Stimulated activated CD8-positive, alpha-beta memory T cell treated with anti-CD3 and anti-CD28 coated beads, Interleukin-15, amount 100 ng/mL, for 24 hours (primary cell): Measurements from ENCODE around the gene NPIPB4.
"Not testable (repeated sequence)": the region's sequence is repeated elsewhere in the genome, so short reads cannot be mapped to it uniquely, and the experiment has no call there.

ENCODE experiments used
- DNase-seq: peaks from one replicate; pipeline ENCODE4 v3.0.0-alpha.2; 2020; ENCODE audit warnings: low read depth

Gene NPIPB4

DNA sequence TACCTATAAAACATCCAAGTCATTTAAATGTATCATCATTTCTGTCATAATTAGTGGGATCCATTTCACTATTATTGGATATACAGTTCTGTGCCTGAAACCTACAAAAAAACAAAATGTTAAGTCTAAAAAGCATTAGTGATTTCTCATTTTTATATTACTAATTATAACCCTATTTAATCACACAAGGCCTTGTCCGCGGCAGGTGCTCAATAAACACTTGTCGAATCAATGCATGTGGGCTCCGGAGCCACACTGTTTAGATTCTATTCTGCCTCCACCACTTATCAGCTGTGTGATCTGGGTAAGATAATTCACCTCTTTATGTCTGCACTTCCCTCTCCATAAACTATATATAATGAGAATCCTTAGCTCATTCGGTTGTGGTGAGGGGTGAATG lies at the start of gene NPIPB4:
NPIPB4 (minus strand) TSS at position 101 of the 400 bp plus-strand sequence. CDS start 378 bp downstream, outside the sequence.
- not testable (repeated sequence) for DNase-seq

DNA sequence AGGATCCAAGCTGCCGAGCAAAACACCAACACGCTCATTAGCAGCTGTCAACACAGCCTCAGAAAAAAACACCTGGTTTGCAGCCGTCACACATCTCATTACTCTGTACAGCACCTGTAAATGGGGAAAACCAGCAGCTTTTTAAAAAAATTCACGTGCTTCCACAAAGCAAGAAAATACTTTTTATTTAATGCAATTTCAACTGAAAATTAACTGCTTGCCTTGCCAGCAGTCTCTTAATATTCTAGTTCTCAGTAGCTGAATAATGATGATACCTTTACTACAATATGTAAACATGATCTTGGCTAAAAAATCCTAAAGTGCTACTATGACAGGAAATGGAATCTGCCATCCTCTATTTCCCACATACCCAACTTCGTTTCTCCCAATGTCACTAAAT lies 41.4 kb upstream of the NPIPB4 start:
- DNase-seq, result not testable (repeated sequence)

- DNase-seq, result not testable (repeated sequence)
These were observed 24.4 kb upstream of the NPIPB4 start for GRCh38 chr16:21881988-21882387.

DNA sequence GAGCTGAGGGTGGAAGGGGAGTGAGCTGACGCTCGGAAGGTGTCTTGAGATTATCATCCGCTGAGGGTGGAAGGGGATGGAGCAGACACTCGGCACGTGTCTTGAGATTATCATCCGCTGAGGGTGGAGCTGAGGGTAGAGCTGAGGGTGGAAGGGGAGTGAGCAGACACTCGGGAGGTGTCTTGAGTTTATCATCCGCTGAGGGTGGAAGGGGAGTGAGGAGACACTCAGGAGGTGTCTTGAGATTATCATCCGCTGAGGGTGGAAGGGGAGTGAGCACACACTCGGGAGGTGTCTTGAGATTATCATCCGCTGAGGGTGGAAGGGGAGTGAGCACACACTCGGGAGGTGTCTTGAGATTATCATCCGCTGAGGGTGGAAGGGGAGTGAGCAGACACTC lies 20.4 kb downstream of the NPIPB4 start:
- DNase-seq, result not testable (repeated sequence)

- not testable (repeated sequence) for DNase-seq
These were observed 21.2 kb downstream of the NPIPB4 start for GRCh38 chr16:21836334-21836733.

GRCh38 chr16:21835747-21836146 lies 21.8 kb downstream of the NPIPB4 start:
- not testable (repeated sequence) for DNase-seq

DNA sequence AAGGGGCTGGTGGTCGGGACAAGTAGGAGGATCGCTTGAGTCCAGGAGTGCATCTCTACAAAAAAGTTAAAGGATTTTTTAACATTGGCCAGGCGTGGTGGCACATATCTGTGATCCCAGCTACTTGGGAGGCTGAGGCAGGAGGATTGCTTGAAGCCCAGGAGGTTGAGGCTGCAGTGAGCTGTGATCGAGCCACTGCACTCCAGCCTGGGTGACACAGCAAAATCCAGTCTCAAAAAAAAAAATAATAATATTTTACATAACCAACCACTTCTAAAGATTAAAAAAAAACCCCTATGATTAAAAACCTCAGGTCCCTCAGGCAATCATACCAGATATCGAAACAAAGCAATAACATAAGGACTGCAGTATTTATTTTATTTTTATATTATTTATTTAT lies 23.3 kb downstream of the NPIPB4 start:
- not testable (repeated sequence) for DNase-seq

DNA sequence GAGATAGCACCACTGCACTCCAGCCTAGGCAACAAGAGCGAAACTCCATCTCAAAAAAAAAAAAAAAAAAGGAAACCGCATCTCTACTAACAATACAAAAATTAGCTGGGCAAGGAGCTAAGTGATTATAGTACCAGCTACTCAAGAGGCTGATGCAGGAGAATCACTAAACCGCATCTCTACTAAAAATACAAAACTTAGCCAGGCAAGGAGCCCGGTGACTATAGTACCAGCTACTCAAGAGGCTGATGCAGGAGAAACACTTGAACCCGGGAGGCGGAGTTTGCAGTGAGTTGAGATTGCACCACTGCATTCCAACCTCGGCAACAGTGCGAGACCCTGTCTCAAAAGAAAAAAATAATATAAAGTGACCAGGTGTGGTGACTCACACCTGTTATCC lies 27.6 kb downstream of the NPIPB4 start:
- DNase-seq, result not testable (repeated sequence)

- DNase-seq, result not testable (repeated sequence)
These were observed 31.4 kb downstream of the NPIPB4 start for GRCh38 chr16:21826067-21826706.

DNA sequence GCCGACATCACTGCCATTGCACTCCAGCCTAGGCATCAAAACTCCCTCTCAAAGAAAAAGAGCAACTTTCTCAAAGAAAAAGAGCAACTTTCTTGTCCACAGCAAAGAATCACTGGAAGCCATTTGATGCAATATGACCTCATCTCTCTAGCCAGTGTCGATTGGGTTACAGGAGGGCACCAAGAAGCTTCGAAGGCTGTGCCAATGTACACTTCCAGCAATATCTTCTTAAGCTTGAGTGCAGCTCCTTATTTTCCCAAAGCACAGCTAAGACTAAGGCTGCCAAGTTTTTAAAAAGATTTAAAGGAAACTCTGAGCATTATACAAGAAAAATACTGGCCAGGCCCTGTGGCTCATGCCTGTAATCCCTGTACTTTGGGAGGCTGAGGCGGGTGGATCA lies 32.0 kb downstream of the NPIPB4 start:
- not testable (repeated sequence) for DNase-seq

DNA sequence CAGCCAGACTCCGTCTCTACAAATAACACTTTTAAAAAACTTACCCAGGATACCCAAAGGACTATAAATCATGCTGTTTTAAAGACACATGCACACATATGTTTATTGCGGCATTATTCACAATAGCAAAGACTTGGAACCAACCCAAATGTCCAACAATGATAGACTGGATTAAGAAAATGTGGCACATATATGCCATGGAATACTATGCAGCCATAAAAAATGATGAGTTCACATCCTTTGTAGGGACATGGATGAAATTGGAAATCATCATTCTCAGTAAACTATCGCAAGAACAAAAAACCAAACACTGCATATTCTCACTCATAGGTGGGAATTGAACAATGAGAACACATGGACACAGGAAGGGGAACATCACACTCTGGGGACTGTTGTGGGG lies 34.3 kb downstream of the NPIPB4 start:
- not testable (repeated sequence) for DNase-seq

DNA sequence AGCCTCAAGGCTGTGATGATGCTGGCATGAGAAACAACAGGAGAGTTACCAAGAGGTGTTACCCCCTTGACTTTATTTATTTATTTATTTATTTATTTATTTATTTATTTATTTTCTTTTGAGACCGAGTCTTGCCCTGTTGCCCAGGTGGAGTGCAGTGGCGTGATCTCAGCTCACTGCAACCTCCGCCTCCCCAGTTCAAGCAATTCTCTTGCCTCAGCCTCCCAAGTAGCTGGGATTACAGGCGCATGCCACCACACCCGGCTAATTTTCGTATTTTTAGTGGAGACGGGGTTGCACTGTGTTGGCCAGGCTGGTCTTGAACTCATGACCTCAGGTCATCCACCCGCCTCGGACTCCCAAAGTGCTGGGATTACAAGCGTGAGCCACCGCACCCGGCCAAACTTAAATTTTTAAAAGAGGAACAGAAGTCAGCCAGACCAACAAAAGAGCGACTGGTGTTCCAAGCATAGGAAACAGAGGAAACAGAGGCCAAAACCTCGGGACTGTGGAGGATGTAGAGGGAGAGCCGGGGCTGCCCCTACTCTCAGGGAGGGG lies 36.6 kb downstream of the NPIPB4 start:
- not testable (repeated sequence) for DNase-seq

DNA sequence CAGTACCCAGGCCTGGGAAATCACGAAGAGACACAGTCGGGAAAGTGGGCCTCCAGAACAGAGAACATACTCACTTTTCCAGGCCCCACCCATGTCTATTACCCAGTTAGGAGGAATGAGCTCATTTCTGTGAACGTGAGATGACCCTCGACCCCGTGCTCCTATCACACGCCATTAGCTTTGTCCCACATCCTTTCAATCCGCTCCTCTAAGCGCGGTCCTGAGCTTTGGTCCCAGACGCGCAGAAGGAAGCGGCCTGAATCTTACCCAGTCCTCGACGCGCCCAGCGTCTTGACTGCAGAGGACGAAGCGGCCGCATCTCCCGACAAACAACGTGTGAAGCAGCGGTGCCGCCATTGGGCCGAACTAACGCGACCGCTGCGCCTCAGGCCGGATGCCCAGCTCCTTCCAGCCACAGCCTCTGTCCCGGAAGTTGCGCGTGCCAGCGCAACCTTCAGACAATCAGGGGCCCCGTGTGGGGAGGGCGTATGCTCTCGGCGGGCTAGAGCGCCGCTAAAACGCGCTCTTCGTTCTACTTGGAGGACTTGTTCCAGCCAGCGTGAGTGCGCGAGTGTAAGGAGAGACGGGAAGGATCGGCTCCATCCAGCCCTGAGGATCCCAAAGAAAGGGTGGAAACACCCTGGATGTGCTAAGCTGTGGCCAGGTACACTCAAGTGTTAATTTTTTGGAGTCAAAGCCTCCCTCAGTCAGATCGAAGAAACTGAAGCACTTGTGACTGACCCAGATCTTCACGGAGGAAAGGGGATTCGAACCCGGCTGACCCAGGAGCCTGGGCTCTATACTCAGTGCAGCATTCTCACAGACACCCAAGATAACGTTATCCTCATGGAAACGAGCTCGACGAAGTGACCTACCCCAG lies 37.3 kb downstream of the NPIPB4 start:
- DNase-seq, result peak; percentile 45

- not testable (repeated sequence) for DNase-seq
These were observed 37.9 kb downstream of the NPIPB4 start for GRCh38 chr16:21819617-21820016.

- DNase-seq, result not testable (repeated sequence)
These were observed 40.5 kb downstream of the NPIPB4 start for GRCh38 chr16:21817012-21817411.

DNA sequence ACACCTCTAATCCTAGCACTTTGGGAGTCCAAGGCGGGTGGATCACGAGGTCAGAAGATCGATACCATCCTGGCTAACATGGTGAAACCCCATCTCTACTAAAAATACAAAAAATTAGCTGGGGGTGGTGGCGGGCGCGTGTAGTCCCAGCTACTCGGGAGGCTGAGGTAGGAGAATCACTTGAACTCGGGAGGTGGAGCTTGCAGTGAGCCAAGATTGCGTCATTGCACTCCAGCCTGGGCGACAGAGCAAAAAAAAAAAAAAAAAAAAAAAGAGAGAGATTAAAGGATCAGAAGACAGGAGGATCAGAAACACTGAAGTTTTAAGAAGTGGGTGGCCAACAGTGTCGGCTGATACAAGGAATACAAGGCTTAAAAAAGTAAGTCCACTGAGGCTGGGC lies 41.9 kb downstream of the NPIPB4 start:
- not testable (repeated sequence) for DNase-seq

- not testable (repeated sequence) for DNase-seq
These were observed 55.2 kb downstream of the NPIPB4 start for GRCh38 chr16:21802375-21802663.

GRCh38 chr16:21801538-21802374 lies 55.8 kb downstream of the NPIPB4 start:
- DNase-seq, result not testable (repeated sequence)

- not testable (repeated sequence) for DNase-seq
These were observed 59.0 kb downstream of the NPIPB4 start for GRCh38 chr16:21798601-21799000.

GRCh38 chr16:21793310-21793709 lies 64.2 kb downstream of the NPIPB4 start:
- DNase-seq, result not testable (repeated sequence)

DNA sequence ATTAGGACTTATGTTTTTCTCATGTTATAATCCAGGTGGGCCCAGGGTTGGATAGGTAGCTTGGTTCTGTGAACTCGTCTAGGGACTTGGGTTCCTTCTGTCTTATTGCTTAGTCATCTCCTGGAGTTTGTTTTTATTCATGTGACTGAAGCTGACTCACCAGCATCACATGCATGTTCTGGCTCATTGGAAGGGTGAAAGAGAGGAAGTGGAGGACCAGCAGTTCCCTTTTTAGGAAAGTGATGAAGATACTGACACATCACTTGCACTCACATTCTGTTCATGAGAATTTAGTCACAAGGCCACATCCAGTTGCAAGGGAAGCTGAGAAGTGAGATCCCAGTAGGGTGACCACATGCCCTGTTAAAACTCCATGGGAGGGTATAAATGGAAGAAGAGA lies 67.0 kb downstream of the NPIPB4 start:
- DNase-seq, result not testable (repeated sequence)
